AG08395 (cell line): ENCODE data around the gene CDH4.

Experiments used
- DNase-seq: peaks from one replicate; pipeline ENCODE4 v3.0.0; 2012; ENCODE audit warnings: mixed read lengths, low spot score

The CDH4 gene

GRCh38 chr20:61917474-61918145 is 665.5 kb downstream of the CDH4 start:
- DNase-seq: no peak

- no peak for DNase-seq
Observed at GRCh38 chr20:61918548-61918947, 666.5 kb downstream of the CDH4 start.

- DNase-seq: no peak
Observed at GRCh38 chr20:61919239-61919638, 667.2 kb downstream of the CDH4 start.

DNA sequence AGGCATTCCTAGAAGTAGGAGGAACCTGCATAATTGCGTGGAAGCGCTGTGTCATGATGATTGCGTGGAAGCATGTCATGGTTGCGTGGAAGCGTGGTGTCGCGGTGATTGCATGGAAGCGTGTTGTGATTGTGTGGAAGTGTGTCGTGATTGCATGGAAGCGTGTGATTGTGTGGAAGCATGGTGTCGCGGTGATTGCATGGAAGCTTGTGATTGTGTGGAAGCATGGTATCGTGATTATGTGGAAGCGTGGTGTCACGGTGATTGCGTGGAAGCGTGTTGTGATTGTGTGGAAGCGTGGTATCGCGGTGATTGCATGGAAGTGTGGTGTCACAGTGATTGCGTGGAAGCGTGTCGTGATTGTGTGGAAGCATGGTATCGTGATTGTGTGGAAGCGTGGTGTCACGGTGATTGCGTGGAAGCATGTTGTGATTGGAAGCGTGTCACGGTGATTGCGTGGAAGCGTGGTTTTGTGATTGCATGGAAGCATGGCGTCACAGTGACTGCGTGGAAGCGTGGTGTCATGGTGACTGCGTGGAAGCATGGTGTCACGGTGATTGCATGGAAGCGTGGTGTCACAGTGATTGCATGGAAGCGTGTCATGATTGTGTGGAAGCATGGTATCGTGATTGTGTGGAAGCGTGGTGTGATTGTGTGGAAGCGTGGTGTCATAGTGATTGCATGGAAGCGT is 667.8 kb downstream of the CDH4 start:
- no peak for DNase-seq

DNA sequence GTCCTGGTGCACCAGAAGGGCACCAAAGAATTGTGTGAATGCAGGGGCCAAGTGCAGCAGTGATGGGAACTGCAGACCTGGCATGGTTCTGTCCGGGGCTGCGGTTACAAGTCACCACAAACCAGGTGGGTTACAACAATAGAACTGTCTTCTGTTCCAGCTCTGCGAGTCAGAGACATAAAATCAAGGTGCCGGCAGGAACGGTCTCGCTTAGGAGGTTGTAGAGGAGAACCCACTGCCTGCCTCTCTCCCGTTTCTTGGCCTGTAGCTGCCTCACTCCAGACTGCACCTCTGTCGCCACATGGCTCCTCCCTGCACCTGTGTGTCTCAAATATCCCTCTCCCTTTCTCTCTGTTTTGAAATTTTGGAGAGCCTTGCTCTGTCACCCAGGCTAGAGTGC is 670.4 kb downstream of the CDH4 start:
- no peak for DNase-seq

DNA sequence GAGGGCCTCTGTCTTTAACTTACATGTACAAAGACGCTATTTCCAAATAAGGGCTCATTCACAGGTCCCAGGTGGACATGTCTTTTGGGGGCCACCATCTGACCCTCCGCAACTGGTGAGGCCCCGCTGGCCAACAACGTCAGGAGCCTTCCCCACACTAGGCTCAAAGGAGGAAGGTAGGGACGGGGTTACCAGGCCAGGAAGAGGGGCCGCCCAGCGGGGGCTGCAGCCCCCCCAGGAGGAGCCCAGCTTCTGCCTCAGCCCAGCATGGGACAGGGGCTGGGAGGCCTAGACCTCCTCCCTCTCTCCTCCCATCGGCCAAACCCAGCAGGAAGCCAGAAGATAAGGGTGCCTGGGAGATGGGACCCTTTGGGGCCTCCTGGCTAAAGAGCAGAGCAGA is 670.9 kb downstream of the CDH4 start:
- no peak for DNase-seq

GRCh38 chr20:61923371-61924166 is 671.5 kb downstream of the CDH4 start:
- no peak for DNase-seq

DNA sequence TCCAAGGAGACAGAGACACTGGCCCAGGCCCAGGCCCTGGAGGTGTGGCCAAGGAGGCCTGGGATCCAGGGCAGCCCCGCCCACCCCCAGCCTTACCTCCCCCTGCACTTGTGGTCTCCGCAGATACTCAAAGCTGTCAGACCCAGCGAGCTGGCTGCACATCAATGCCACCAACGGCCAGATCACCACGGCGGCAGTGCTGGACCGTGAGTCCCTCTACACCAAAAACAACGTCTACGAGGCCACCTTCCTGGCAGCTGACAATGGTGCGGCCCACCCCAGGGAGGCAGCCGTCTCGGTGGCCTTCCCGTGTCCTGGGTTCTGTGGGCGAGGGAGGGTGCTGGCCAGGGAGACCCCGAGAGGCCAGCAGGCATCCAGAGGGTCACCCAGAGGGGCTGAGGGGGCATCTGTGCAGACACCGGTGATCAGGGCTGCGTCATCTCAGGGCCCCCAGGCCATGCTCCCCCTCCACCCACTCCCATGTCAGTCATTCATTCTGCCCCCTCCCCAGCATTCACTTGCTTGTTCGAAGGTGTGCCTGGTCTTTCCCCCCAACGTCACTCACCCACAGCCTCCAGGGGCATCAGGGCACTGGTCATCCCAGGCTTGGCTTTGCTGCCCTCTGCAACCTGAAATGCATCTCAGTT is 672.3 kb downstream of the CDH4 start:
- DNase-seq: no peak

- no peak for DNase-seq
Observed at GRCh38 chr20:61924858-61925554, 672.9 kb downstream of the CDH4 start.

DNA sequence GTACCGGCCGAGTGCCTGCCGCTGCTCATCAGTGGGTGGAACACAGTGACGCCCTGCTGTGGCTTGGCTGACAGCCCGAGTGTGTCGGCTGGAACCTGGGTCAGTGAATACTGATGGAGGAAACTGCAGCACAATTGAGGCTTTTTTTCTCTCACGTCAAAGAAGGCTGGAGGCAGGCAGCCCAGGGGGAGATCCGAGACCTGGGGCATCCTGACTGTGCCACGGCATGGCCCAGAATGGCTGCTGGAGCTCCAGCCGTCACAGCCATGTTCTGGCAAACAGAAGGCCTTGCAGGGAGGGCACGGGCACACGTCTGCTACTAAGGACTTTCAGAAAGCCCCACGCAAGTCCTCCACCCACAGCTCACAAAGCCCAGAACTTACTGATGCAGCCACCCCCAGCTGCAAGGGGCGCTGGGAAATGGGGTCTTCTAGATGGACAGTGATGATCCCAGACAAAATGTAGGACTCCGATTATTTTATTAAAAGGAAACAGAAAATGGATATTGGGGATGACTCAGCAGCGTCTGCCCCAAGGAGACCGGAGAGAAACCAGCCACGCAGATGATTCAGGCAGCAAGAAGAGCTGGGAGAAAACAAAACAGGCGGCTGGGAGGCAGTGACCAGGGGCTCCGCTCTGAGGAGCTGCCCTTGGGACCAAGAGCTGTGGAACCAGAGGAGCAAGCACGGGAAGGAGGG is 673.6 kb downstream of the CDH4 start:
- DNase-seq: no peak

DNA sequence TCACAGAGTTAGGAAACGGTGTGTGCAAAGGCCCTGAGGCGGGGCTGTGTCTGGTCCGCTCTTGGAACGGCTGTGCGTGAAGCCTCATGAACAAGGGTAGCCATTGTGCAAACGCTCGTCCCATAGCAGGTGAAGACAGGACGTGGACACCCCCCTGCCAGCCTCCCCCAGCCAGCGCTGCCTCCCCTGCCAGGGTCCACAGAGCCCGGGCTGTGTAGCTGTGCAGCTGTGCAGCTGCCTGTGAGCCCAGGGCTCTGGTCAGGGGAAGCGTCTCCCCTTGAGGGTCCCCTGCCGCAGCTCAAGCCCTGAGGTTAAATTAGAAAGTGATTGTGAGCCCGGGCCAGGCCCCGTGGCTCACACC is 674.2 kb downstream of the CDH4 start:
- DNase-seq: no peak

GRCh38 chr20:61926796-61927192 is 674.7 kb downstream of the CDH4 start:
- DNase-seq: no peak

DNA sequence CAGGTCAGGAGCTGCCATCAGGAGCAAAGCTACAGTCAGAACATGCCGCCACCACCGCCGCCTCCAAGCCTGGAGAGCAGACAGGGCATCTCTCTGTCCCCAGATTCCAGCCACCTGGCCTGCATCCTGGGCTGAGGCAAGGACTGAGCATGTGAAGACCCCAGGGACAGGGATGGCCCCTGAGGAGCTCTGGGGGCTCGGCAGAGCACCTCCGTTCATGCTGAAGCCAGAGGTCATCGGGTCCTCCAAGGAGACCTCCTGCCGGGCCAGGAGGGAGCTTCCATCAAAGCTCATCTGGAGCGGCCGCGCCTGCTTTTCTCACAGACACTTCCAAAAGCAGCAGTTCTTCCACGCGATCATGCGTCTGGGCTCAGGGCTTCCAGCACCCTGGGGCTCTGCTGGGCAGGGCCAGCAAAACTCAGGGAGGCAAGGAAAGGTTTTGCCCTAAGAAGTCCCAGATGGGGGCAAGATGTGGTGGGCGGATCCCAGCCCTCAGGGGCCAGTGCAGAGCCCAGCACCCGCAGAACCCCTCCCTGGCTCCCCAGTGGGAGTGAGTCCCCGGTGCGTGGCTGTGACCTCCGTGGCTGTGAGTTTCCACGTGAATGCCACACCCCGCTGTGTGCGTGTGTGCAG is 675.2 kb downstream of the CDH4 start:
- DNase-seq: no peak

DNA sequence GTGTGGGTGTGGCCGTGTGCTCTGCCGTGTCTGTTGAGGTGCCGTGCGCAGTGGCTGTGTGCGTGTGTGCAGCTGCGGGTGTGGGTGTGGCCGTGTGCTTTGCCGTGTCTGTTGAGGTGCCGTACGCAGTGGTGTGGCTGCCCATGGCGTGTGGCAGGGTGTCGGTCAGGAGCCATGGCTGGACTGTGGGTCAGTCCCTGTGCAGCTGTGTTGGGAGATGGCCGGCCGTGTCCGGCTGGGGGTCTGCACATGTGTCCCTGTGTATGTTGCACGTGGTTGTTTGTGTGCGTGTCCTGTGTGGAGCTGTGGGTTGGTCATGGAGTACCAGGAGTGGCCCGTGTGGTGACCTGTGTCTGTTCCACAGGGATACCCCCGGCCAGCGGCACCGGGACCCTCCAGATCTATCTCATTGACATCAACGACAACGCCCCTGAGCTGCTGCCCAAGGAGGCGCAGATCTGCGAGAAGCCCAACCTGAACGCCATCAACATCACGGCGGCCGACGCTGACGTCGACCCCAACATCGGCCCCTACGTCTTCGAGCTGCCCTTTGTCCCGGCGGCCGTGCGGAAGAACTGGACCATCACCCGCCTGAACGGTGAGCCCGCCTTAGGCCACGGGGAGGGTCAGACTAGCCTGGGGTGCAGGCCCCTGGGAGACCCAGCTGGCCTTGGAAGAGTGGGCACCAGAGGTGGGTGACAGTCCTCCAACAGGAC is 675.9 kb downstream of the CDH4 start:
- DNase-seq: no peak

GRCh38 chr20:61929561-61929960 is 677.5 kb downstream of the CDH4 start:
- DNase-seq: no peak

DNA sequence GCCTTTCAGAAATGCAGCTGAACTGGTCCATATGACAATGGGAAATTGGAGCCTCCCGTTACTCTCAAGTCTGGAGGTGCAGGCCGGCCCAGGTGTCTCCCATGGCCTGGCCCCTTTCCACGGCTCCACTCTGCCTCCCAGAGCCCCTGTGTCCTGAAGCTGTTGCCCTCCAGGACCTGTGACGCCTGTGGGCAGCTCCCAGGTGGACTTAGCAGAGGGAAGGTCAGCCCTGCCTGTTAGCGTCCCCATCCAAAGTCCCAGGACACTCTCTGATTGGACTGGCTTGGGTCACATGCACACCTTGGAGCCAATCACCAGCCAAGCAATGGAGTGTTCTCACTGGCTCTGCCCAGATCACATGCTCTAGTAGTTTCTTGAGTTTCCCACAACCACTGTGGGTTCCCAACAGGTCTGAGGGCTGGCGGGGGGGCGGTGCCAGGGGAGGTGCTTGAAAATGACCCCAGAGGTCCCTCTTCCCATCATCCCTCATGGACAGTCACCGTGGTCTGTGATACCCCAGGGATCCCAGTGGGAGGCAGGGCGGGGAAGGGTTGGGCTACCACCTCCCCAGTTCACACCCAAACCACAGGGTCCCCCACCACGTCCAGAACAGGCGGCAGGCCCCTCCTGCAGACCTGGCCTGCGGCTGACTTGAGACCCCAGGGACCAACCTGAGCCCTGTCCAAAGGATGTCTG is 678.1 kb downstream of the CDH4 start:
- DNase-seq: no peak

DNA sequence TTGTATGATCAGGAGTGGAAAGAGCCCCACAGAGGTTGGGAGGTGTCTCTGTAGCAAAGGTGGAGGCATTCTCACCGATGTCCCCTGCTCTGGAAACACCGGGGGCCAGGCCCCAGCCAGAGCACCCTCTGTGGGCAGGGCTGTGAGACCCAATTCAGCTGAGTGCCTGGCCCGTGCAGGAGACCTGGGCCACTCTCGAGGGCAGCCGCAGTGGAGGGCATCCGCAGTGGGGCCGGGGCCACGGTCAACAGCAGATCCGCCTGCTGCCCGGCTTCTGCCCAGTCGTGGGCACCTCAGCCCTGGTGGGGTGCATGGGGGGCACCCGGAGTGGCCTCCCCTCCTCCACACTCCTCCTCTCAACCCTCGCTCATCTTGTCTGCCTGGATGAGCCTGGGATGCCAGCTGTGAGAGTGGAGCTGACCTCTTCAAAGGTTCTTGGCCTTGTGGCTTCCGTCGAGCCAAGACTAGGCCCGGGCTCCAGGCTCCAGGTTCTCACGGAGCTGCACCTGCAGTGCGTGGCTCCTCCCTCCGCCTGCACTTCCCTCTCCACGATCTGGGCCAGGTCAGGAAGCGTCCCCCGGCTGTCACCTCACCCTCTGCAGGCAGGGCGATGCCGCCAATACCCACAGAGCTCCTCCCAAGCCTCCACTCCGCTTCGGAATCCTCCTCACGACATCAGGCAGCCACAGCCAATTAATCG is 678.9 kb downstream of the CDH4 start:
- DNase-seq: no peak

DNA sequence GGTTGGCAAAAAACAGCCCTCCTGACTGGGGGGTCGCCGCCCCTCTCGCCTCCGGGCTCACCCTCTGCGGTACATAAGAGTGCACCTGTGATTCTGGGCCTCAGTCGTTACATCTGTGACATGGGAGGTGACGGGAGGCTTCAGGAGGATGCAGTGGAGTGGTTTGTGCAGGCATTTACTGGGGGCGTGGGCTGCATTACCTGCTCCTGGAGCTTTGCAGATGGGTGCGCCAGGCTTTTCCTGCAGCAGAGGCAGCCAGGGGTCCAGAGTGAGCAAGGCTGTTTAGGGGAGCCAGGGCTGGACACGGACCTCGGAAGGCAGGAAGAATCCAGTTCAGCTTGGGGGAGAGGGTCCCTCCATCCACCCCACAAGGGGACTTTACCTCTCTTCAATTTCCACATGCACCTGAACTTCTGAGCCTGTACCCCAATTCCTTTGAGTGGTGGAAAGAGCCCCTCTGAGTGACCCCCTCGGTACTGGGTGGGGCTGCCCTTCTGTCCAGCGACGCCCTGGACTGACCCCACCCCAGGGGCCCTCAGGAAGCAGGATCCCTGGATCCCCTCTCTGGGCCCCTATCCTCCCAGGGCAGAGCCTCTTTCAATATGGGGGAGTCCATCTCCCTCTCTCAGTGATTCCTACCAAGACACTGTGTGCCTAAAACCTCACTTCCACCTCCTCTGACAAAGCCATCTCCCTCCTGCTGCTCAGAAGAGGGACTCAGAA is 679.6 kb downstream of the CDH4 start:
- no peak for DNase-seq
